Tibial nerve (tissue), 4 donors: Measurements from ENCODE around the gene ARF1. TPM values are rescaled to one million over a fixed set of nuclear protein-coding genes. Genes with fewer than 3 reads are reported as not detected.

Source experiments
- DNase-seq, 2 donors: peaks; one replicate each; pipeline ENCODE4 v3.0.0-alpha.2; 2019; ENCODE audit warnings: low spot score in 2 of 2
- H3K27ac ChIP-seq, 4 donors: fragments of 200-600 bp; sonication (generic) in 3 of 4; one replicate each; pipeline ENCODE4 v1.5.1; 2017 to 2019; ENCODE audit warnings: mild to moderate bottlenecking in 1 of 4
- H3K27me3 ChIP-seq, 2 donors: fragments of 200-600 bp; sonication (generic) in 1 of 2; one replicate each; pipeline versions ENCODE4 v1.5.1 to v1.6.0; 2017 to 2019
- H3K36me3 ChIP-seq, 3 donors: fragments of 200-600 bp; sonication (generic); one replicate each; pipeline ENCODE4 v1.5.1; 2018 to 2019
- H3K4me1 ChIP-seq, 4 donors: fragments of 200-600 bp; sonication (generic) in 3 of 4; one replicate each; pipeline ENCODE4 v1.5.1; 2017 to 2019
- H3K4me3 ChIP-seq, 4 donors: fragments of 200-600 bp; sonication (generic) in 3 of 4; one replicate each; pipeline ENCODE4 v1.5.1; 2017 to 2019; ENCODE audit warnings: mild to moderate bottlenecking in 1 of 4, moderate library complexity in 1 of 4
- H3K9me3 ChIP-seq, 4 donors: fragments of 200-600 bp; sonication (generic) in 3 of 4; one replicate each; pipeline ENCODE4 v1.5.1; 2017 to 2019
- CTCF ChIP-seq, 5 experiments: fragments of 200-600 bp in 3 of 5; fragments of 450-650 bp in 2 of 5; sonication (generic) in 3 of 5; IDR thresholded peaks; one replicate each; pipeline ENCODE4 v1.5.1; 2016 to 2019; ENCODE audit warnings: antibody characterized with exemption in 5 of 5, mild to moderate bottlenecking in 3 of 5, moderate library complexity in 2 of 5
- EP300 ChIP-seq, 2 donors: sonication (generic); formaldehyde crosslinking; IDR thresholded peaks; one replicate each; pipeline ENCODE4 v1.6.1; 2017; ENCODE audit warnings: antibody characterized with exemption in 2 of 2, mild to moderate bottlenecking in 1 of 2
- POLR2A ChIP-seq, 2 donors: fragments of 450-650 bp; IDR thresholded peaks; one replicate each; pipeline ENCODE4 v1.6.1; 2017; ENCODE audit warnings: antibody characterized with exemption in 2 of 2, mild to moderate bottlenecking in 2 of 2, moderate library complexity in 2 of 2
- WGBS, 2 donors: methylation state at CpG; one replicate each; pipeline ENCODE4 v1.1.5; 2018; 5-methylcytosine and 5-hydroxymethylcytosine counted together
- total RNA-seq, 4 donors: library from RNA; depleted of rRNA; stranded (reverse); fragments of >200 nt; gene quantifications; one replicate each; pipeline ENCODE4 v1.1.0, GENCODE V29; 2016

Gene ARF1
- total RNA-seq, 4 donors from 2014 or later, result 251 to 311 (median 258) TPM

- Histone ChIP-seq H3K4me3 (no peak overlapping the region), H3K27me3 (peaks cover 0 to 10% of the 10 kb centered on the region in 2 donors)
- no peak for DNase-seq
Measured at GRCh38 chr1:228045405-228045804, 37.1 kb upstream of the ARF1 start.

GRCh38 chr1:228045871-228046270 lies 36.6 kb upstream of the ARF1 start:
- TF ChIP-seq POLR2A (IDR thresholded peaks at IDR 0.05) (no peak), CTCF (IDR thresholded peaks at IDR 0.05) (no peak), EP300 (IDR thresholded peaks at IDR 0.05) (no peak)
- WGBS, 2 donors, result 69 to 83% methylated on average over 9 of the region's 9 CpGs

More at GRCh38 chr1:228045405-228045804, 37.1 kb upstream of the ARF1 start:
- WGBS, 2 donors, result 79 to 80% methylated on average over 7 of the region's 7 CpGs
- no peaks in the 10 kb centered on the region for H3K36me3 ChIP-seq
- TF ChIP-seq POLR2A (IDR thresholded peaks at IDR 0.05), result no peak
- TF ChIP-seq CTCF (IDR thresholded peaks at IDR 0.05), result no peak
- TF ChIP-seq EP300 (IDR thresholded peaks at IDR 0.05), result no peak
- no peaks in the 10 kb centered on the region for H3K4me1 ChIP-seq
- H3K27ac ChIP-seq, result no peak overlapping the region
- no peaks in the 10 kb centered on the region for H3K9me3 ChIP-seq

GRCh38 chr1:228046421-228047182 lies 35.9 kb upstream of the ARF1 start:
- H3K27ac ChIP-seq, result no peak overlapping the region
- H3K27me3 ChIP-seq, result peaks cover 0 to 16% of the 10 kb centered on the region in 2 donors
- H3K9me3 ChIP-seq, result peaks cover 0 to 10% (median 0%) of the 10 kb centered on the region in 4 donors
- no peak for TF ChIP-seq EP300 (IDR thresholded peaks at IDR 0.05)
- no peak for DNase-seq
- no peak overlapping the region for H3K4me3 ChIP-seq
- H3K4me1 ChIP-seq, result no peaks in the 10 kb centered on the region
- 92 to 97% methylated on average over 8 of the region's 8 CpGs for WGBS, 2 donors
- H3K36me3 ChIP-seq, result no peaks in the 10 kb centered on the region

More at GRCh38 chr1:228045871-228046270, 36.6 kb upstream of the ARF1 start:
- no peaks in the 10 kb centered on the region for H3K4me1 ChIP-seq
- DNase-seq, result no peak
- H3K9me3 ChIP-seq, result peaks cover 0 to 2% (median 0%) of the 10 kb centered on the region in 4 donors
- no peak overlapping the region for H3K27ac ChIP-seq
- peaks cover 0 to 13% of the 10 kb centered on the region in 2 donors for H3K27me3 ChIP-seq
- no peak overlapping the region for H3K4me3 ChIP-seq
- no peaks in the 10 kb centered on the region for H3K36me3 ChIP-seq

- TF ChIP-seq CTCF (IDR thresholded peaks at IDR 0.05) (no peak), EP300 (IDR thresholded peaks at IDR 0.05) (no peak), POLR2A (IDR thresholded peaks at IDR 0.05) (no peak)
- no peak overlapping the region for H3K4me3 ChIP-seq
- H3K27me3 ChIP-seq, result peaks cover 0 to 16% of the 10 kb centered on the region in 2 donors
- 79 to 84% methylated on average over 7 of the region's 7 CpGs for WGBS, 2 donors
- H3K4me1 ChIP-seq, result no peaks in the 10 kb centered on the region
- peaks cover 0 to 12% (median 0%) of the 10 kb centered on the region in 4 donors for H3K9me3 ChIP-seq
- H3K36me3 ChIP-seq, result no peaks in the 10 kb centered on the region
- no peak for DNase-seq
- H3K27ac ChIP-seq, result no peak overlapping the region
Measured at GRCh38 chr1:228047183-228047466, 35.4 kb upstream of the ARF1 start.

- Histone ChIP-seq H3K36me3 (no peaks in the 10 kb centered on the region), H3K27me3 (peaks cover 0 to 16% of the 10 kb centered on the region in 2 donors), H3K27ac (no peak overlapping the region), H3K4me1 (no peaks in the 10 kb centered on the region), H3K4me3 (no peak overlapping the region), H3K9me3 (peaks cover 0 to 17% (median 0%) of the 10 kb centered on the region in 4 donors)
- no peak for TF ChIP-seq POLR2A (IDR thresholded peaks at IDR 0.05)
- TF ChIP-seq EP300 (IDR thresholded peaks at IDR 0.05), result no peak
- no peak for TF ChIP-seq CTCF (IDR thresholded peaks at IDR 0.05)
- 68 to 84% methylated on average over 5 of the region's 5 CpGs for WGBS, 2 donors
- no peak for DNase-seq
Measured at GRCh38 chr1:228048120-228048519, 34.4 kb upstream of the ARF1 start.
